Activated naive CD8-positive, alpha-beta T cell treated with anti-CD3 and anti-CD28 coated beads, Interleukin-2, amount 50 U/mL, for 16 hours (primary cell): Measurements from ENCODE around the gene XXYLT1.
"Not testable (repeated sequence)": the region's sequence is repeated elsewhere in the genome, so short reads cannot be mapped to it uniquely, and the experiment has no call there.

ENCODE experiments used
- DNase-seq: peaks from one replicate; pipeline ENCODE4 v3.0.0-alpha.2; 2020; ENCODE audit warnings: low read depth, low spot score

The XXYLT1 gene

GRCh38 chr3:195250473-195251251 is 20.3 kb downstream of the XXYLT1 start:
- DNase-seq, result no peak

GRCh38 chr3:195249858-195250464 is 21.0 kb downstream of the XXYLT1 start:
- DNase-seq, result no peak

- DNase-seq, result no peak
Observed at GRCh38 chr3:195249057-195249770, 21.7 kb downstream of the XXYLT1 start.

- DNase-seq, result no peak
Observed at GRCh38 chr3:195248281-195248680, 22.7 kb downstream of the XXYLT1 start.

GRCh38 chr3:195247863-195248189 is 23.1 kb downstream of the XXYLT1 start:
- no peak for DNase-seq

- no peak for DNase-seq
Observed at GRCh38 chr3:195247086-195247862, 23.7 kb downstream of the XXYLT1 start.

- no peak for DNase-seq
Observed at GRCh38 chr3:195246581-195246995, 24.4 kb downstream of the XXYLT1 start.

GRCh38 chr3:195245531-195245951 is 25.4 kb downstream of the XXYLT1 start:
- no peak for DNase-seq

- DNase-seq, result no peak
Observed at GRCh38 chr3:195241592-195242355, 29.2 kb downstream of the XXYLT1 start.

- no peak for DNase-seq
Observed at GRCh38 chr3:195240939-195241338, 30.0 kb downstream of the XXYLT1 start.

- no peak for DNase-seq
Observed at GRCh38 chr3:195240171-195240701, 30.7 kb downstream of the XXYLT1 start.

- no peak for DNase-seq
Observed at GRCh38 chr3:195239121-195239520, 31.8 kb downstream of the XXYLT1 start.

- DNase-seq, result no peak
Observed at GRCh38 chr3:195238586-195239118, 32.3 kb downstream of the XXYLT1 start.

GRCh38 chr3:195238081-195238571 is 32.8 kb downstream of the XXYLT1 start:
- DNase-seq, result no peak

- DNase-seq, result no peak
Observed at GRCh38 chr3:195236801-195237570, 34.0 kb downstream of the XXYLT1 start.

GRCh38 chr3:195236076-195236798 is 34.7 kb downstream of the XXYLT1 start:
- no peak for DNase-seq

- no peak for DNase-seq
Observed at GRCh38 chr3:195230244-195230643, 40.7 kb downstream of the XXYLT1 start.

GRCh38 chr3:195228886-195229285 is 42.1 kb downstream of the XXYLT1 start:
- DNase-seq, result not testable (repeated sequence)

- no peak for DNase-seq
Observed at GRCh38 chr3:195227871-195228270, 43.1 kb downstream of the XXYLT1 start.
